ENCODE measurements around the gene KDM4B. TPM values are rescaled to one million over a fixed set of nuclear protein-coding genes. Genes with fewer than 3 reads are reported as not detected.
A peak's percentile ranks its signal among the peaks of the same experiment; 100 is the strongest.
"Not testable (repeated sequence)": the region's sequence is repeated elsewhere in the genome, so short reads cannot be mapped to it uniquely, and the experiment has no call there.

Gene KDM4B
- total and polyA plus RNA-seq, 2 of the 8 experiments (the other 6 are each of a cell fraction or from before 2014, with no cell fraction given) = 12.0 to 31.9 TPM

DNA sequence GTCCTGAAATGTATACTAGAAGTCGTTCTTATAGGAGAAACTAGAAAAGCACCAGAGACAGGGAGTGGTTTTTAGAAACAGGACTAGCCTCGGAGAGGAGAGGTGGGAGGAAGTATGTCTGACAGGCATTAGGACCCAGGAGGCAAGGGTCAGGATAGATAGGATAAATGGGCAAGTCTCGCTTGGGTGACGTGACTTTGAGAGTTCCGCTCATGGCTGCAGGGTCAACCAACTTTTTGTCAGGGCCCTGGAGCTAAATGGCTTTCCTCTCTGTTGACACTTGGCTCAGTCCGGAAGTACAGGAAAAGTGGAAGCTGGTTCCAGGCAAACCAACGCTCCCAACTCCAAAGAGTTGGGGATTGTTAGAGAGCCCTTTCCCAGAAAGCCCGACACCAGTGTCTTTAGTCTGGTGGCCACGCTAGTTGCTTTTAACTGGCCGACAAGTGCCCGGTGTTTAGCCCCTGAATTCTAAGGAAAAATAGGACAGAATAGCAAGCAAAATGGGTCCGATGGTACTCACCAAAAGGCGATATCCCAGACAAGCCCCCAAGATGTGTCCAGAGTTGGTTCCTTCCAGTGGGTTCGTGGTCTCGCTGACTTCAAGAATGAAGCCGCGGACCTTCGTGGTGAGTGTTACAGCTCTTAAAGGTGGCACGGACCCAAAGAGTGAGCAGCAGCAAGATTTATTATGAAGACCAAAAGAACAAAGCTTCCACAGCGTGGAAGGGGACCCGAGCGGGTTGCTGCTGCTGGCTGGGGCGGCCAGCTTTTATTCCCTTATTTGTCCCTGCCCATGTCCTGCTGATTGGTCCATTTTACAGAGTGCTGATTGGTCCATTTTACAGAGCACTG, 196.2 kb downstream of the KDM4B start:
- 80% methylated on average over 23 of the region's 23 CpGs; no CpG with 5 or more reads in 1 of the 2 experiments for WGBS, 2 experiments (ENCODE audit: extremely low coverage in 1 of 2, insufficient coverage in 1 of 2, insufficient read length in 1 of 2, insufficient replicate concordance in 2 of 2, low coverage in 1 of 2, low lambda C conversion rate in 2 of 2, missing lambda C conversion rate in 1 of 2)
- H4K5ac ChIP-seq (ENCODE audit: insufficient read length, low read depth, low read length); H3K23ac ChIP-seq (ENCODE audit: insufficient read length); H3K56ac ChIP-seq (replicated peaks; ENCODE audit: insufficient read length, low read depth, low read length); H3K23me2 ChIP-seq (ENCODE audit: low read depth, low read length); H2BK5ac ChIP-seq (ENCODE audit: low read depth, low read length); H2BK20ac ChIP-seq (ENCODE audit: low read length); H2BK12ac ChIP-seq (ENCODE audit: low read depth, low read length); H3K9me3 ChIP-seq (ENCODE audit: insufficient read depth in 2 of 2, low read depth in 1 of 2, low read length in 1 of 2); H4K20me1 ChIP-seq (replicated peaks in 1 of 2; ENCODE audit: control insufficient read depth in 1 of 2, insufficient read depth in 2 of 2, low read length in 2 of 2); H3K79me1 ChIP-seq (ENCODE audit: low read depth, low read length); POLR2A ChIA-PET (ENCODE audit: partially characterized antibody); H3K14ac ChIP-seq (ENCODE audit: insufficient read length); H3K18ac ChIP-seq (ENCODE audit: extremely low read depth, low read length); H3K79me2 ChIP-seq (ENCODE audit: control insufficient read depth in 1 of 2, insufficient read depth in 2 of 2, low read length in 2 of 2); H4K8ac ChIP-seq (ENCODE audit: extremely low read depth, insufficient read depth, low read length); H3K9ac ChIP-seq (replicated peaks in 1 of 4; ENCODE audit: extremely low read depth in 1 of 4, low read depth in 3 of 4, low read length in 3 of 4); H3K27me3 ChIP-seq (replicated peaks in 1 of 4; ENCODE audit: control insufficient read depth in 3 of 4, extremely low read depth in 1 of 4, insufficient read depth in 3 of 4, low read length in 3 of 4); H3K36me3 ChIP-seq (ENCODE audit: control insufficient read depth in 2 of 4, insufficient read depth in 4 of 4, low read length in 3 of 4); H3K27ac ChIP-seq (ENCODE audit: low read depth, low read length); H2AFZ ChIP-seq (ENCODE audit: low read length); H3K4ac ChIP-seq (replicated peaks; ENCODE audit: insufficient read length, low read depth, low read length); H2BK15ac ChIP-seq (ENCODE audit: low read length); H2AK5ac ChIP-seq (ENCODE audit: low read depth, low read length); H4K91ac ChIP-seq (replicated peaks; ENCODE audit: insufficient read length, low read length); DNase-seq (ENCODE audit: low read depth in 1 of 2, low spot score in 2 of 2); H2BK120ac ChIP-seq (replicated peaks; ENCODE audit: low read depth, low read length): not testable (repeated sequence)
- peaks cover 2 to 16% (median 8%) of the 10 kb centered on the region in 4 experiments; a peak in 4 of 7 replicates for H3K4me1 ChIP-seq (replicated peaks in 1 of 4; ENCODE audit: control insufficient read depth in 3 of 4, insufficient read depth in 4 of 4, low read length in 3 of 4)
- H3K4me3 ChIP-seq (ENCODE audit: extremely low read depth in 1 of 4, insufficient read depth in 2 of 4, low read depth in 3 of 4, low read length in 4 of 4) = 0 out of 8 replicates have a peak overlapping the region, but pooled peaks of 1 of the 4 experiments have one; percentile 19
- FAIRE-seq = peak; percentile 66
- peak; percentile 29; the same call in 1 of the 2 replicates for TF ChIP-seq CREB1 (IDR thresholded peaks at IDR 0.05)
- 0 out of 2 replicates have a peak, but pooled peaks have one; percentile 13 for TF ChIP-seq EGR1 (IDR thresholded peaks at IDR 0.05; ENCODE audit: borderline replicate concordance, low read depth, low read length)
- peak; percentile 92 for TF ChIP-seq FOSL1 (IDR thresholded peaks at IDR 0.05; ENCODE audit: insufficient read depth, low read depth, low read length)
- CTCF ChIA-PET (ENCODE audit: partially characterized antibody) = interaction anchor here (0.6 to 1.8 kb wide), 2 partner anchors 14 to 28 kb away, joined by 4 to 6 read pairs; no protein-coding TSS in a partner anchor
- peak overlapping the region in 1 of 2 experiments; percentile 50; a peak in 1 of 4 replicates for H3K4me2 ChIP-seq (ENCODE audit: insufficient read depth in 1 of 2, low read depth in 2 of 2, low read length in 2 of 2)
